HG03521 (cell line): ENCODE results near the gene NACC2.

ENCODE experiments used
- ATAC-seq: cut with Tn5 transposase; IDR thresholded peaks from one replicate; pipeline ENCODE4 v1.9.1; 2021; ENCODE audit warnings: mild to moderate bottlenecking, moderate library complexity; ENCODE audit not compliant: unreplicated experiment

NACC2 gene

DNA sequence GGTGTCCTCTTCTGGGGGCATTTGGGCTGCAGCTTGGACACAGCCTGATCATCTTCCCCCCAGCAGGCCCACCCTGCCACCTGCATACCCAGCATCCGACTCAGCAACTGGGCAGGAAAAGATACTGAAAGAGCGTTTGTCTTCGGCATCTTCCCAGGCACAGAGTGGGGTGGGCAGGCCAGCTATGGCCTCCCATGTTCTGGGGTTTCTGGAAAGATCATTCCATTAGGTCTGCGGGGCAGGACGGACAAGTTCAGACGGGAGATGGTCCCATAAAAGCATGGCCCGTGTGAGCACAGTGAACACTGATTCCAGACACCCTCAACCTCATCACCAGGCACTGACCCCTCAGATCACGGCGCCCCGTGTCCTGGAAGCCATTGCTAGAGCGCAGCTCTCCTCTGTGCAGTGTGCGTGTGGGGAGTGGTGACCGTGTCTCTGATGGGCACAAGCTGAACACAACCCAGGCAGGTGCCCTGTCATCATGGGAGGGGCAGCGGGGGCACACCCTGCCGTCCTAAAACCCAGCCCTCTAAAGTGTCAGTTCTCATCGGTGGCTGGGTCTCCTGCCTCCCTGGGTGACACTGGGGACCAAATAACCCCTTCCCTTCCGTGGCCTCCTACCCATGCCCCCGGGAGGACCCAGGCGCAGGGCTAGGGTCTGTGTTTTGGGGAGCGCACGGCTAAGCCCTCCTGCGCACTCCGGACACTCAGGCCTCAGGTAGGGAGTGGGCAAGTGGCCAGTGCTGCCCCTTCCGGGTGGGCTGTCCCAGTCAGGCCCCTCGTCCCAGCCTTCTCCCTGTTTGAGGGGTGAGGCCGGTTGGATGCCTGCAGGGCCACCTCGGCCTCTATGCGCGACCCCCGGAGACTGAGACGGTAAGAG lies 36.8 kb upstream of the NACC2 start:
- no peak for ATAC-seq

DNA sequence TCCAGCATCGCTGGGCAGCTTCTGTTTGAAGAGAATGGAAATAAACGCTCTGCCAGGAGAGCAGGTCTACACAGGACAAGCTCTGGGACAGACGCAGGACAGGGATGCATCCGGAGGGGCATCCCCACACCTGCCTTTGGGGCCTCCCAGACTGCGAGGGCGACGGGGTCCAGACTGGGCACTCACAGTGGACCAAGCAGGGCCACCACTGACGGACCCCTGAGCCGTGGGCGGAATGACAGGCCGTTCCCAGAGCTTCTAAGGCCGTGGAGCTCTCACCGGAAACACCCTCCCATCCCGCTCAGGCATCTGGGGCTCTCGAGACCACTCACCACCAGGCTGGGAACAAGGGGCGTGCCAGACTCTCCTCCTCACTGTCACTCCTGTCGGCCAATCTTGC lies 34.1 kb upstream of the NACC2 start:
- ATAC-seq = no peak

DNA sequence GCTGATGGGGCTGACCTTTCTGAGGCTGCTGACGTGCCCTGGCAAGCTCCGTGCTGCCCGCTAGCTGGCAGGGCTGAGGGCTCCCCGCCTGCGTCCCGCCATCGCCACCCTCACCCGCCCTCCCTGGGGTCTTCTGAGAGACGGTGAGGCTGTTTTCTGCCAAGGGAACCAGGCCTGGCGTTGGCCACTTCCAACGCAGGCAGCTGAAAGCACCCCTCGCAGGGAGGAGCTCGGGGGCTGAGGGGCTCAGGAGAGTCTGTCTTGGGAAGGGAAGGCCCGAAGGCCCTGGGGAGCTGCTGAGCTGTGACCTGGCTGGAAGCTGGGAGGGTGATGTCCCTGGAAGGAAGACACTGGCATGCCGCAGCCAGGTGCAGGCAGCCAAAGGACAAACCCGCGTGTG lies 33.3 kb upstream of the NACC2 start:
- no peak for ATAC-seq

DNA sequence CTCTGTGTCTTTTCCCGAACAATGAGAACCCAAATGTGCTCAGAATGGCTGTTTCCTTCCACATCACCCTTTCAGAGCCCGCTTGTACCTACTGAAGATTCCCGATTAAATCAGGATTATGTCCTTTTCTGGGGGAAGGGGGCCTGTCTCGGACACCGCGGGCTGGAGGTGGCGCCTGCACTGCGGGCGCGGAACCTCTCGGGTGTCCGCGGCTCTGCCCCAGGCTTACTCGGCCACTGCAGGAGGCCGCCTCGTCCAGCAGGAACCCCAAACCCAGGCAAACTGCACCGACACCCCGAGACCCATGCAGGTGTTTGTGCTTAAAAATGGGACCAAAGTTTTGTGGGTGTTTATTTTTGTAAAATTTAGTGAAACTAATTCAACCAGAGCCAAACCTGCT lies 32.2 kb upstream of the NACC2 start:
- ATAC-seq = no peak

DNA sequence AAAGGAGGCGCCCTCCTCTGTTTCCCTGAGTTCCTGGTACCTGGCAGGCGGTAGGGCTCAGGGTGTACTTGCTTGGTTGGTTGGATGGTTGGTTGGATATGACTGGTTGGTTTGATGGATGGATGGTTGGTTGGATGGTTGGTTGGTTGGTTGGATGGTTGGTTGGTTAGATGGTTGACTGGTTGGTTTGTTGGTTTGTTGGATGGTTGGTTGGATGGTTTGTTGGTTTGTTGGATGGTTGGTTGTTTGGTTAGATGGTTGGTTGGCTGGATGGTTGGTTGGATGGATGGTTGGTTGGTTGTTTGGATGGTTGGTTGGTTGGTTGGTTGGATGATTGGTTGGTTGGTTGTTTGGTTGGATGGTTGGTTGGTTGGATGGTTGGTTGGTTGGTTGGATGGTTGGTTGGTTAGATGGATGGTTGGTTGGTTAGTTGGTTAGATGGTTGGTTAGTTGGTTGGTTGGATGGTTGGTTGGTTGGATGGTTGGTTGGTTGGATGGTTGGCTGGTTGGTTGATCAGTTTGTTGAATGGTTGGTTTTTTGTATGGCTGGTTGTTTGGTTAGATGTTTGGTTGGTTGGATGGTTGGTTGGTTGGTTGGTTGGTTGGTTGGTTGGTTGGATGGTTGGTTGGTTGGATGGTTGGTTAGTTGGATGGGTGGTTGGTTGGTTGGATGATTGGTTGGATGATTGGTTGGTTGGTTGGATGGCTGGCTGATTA lies 30.0 kb upstream of the NACC2 start:
- ATAC-seq = no peak

DNA sequence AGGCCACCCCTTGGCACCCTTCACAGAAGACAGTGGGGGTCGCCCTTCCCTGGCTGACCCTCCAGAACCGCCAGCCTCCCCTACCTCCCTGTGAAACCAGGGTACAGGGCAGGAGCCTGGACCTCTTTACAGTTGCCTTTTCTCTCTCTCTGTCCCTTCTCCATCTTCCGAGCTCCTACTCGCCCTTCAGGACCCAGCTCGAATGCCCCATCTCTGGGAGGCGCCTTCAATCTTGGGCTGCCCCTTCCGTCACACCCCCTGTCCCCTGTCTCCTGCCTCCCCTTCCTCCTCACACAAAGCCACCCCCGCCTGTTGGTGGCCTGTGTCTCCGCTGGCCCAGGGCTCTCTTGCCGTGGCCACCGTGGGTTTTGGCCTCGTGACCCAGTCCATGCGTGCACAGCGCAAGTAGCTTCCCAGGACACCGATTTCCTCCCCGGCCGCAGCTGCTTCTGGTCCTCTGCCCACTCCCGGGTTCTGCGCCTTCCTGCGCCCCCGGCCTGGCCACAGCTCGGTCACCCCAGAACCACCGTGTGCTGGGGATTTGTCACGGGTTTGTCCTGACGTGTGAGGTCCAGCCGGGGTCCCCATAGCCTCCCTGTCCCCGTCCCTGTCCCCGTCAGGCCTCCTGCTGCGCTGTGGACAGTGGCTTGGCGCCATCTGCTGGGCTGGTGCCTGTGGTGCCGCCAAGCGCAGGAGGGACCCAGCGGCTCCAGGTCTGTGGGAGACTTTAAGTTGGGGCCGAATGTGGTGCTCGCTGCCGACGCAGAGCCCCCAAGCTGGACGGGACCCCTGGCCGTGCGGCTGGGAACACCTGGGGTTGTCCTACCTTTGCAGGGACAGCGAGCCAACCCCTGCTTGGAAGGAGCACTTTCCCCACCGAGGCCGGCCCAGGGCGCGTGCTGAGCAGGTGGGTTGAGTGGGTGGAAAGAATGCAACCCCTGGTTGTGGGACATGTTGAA lies 27.6 kb upstream of the NACC2 start:
- ATAC-seq = no peak

DNA sequence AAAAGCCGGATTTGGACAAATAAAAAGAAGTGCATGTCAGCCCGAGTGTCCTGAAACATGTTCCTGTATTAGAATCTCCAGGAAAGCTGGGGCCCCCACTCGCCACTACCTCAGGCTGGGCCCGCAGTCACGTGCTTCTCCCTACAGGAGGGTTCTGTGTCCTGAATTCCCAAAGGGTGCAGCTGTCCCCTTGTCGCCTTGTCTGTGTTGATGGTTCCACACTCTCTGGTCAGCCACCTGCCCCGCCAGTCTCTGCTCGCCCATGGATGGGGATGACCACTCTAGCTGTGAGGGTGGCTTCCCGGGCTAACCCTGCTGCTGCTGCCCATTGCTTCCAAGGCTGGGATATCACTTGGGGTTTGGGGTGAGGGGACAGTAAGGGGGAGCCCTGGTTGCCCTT lies 26.7 kb upstream of the NACC2 start:
- ATAC-seq = no peak

DNA sequence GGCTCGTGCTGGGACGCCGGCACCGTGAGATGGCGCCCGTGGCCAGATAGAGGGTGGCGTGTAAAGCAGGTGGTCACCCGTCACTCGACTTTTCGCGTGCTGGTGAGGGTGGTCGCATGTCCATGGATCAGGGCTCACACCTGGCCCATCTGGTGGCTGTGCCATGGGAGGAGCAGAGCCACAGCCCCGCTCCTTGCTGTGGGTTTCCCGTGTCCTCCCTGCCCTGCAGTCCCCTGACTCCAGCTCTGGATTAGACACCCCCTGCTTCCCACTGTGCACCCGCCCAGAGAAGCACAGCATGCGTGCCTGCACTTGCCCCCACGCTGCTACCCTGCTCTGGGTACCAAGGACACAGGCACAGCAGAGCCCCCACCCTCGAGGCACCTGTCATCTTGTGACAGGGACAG lies 25.4 kb upstream of the NACC2 start:
- ATAC-seq = no peak

DNA sequence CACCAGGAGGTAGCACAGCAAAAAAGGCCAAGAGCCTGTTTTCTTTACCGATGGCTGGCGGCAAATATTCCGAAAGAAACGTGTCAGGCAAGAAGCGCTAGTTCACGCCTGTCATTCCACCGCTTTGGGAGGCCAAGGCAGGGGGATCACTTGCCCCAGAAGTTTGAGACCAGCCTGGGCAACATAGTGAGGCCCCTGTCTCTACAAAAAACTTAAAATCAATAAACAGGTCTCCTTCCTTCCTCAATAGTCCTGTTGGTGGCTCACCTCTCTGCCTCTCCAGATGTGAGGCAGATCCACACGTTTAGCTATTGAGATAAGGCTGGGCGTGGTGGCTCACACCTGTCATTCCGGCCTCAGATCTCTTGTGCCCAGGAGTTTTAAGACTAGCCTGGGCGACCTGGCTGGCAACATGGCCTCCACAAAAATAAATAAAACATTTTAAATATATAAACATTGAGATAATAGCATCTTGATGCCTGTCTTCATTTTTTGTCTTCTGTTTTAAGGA lies 24.8 kb upstream of the NACC2 start:
- no peak for ATAC-seq

DNA sequence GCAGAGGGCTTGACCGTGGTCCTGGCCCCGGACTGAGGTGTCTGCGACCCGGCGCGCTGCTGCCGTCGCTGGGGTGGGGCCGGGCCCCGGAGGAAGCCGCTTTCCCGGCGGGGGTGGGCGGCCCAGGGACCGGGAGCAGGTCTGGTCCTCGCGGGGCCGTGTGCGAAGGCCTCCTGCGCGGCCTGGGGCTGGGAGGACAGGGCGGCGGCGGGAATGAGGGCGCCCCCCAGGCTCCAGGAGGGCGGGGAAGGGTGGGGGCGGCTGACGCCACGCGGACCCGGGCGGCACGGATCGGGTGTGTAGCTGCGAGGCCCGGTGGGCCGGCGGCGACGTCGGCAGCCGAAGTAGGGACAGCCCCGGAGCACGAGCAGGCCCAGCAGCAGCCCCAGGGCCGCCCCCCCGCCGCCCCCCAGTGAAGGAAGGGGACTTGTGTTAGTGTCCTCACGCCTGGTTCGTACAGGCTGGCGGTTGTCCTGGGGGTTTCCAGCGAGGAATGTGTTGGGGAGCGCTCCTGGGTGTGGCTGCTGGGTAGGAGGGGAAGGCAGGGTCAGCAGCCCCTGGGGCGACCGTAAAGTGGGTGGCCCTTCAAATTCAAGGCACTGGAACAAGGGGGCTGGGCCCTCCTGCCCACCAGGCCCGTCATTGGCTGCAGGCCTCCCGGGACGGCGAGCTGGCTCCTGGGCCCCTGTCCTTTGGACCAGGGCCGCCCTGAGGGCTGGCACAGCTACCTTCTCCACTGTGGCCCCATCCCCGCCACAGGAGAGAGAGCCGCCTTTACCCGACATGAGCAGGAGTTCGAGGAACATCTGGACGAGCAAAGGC lies 24.2 kb upstream of the NACC2 start:
- no peak for ATAC-seq

DNA sequence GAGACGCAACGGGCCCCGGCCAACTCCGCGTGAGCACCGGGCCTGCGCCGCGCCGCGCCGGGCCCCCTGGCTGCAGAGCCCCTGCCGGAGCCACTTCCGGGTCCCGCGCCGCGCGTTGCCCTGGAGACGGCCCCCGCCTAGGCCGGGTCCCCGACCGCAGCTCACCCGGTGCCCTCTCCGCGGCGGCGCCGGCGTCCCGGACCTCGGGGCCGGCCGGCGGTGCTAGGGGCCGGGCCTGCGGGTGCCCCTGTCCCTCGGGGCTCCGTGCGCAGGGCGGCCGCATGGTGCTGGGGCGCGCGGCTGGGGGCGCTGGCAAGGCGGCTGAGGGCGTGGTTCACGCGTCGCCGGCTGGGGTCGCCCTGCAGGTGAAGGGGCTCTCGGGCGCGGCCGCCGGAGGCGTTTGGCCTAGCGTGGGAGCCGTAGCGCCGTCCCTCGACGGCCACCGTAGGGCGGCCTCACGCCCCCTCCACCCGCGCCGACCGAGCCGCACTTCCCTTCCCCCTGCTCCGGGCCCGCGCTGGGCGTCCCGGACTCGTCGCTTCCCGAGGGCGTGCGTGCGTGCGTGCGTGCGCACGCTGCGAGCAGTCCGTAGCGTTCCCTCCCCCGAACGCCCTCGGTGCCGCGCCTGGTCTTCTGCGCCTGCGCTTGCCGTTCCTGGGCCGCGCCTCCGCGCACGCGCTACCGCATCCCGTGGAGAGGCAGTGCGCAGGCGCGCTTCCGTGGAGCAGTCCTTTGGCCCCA lies 23.4 kb upstream of the NACC2 start, which contains the start of gene TMEM250:
TMEM250 (minus strand) TSS at position 556 of the 741 bp plus-strand sequence. CDS start 1,975 bp downstream, outside the sequence.
- ATAC-seq = peak; percentile 73

DNA sequence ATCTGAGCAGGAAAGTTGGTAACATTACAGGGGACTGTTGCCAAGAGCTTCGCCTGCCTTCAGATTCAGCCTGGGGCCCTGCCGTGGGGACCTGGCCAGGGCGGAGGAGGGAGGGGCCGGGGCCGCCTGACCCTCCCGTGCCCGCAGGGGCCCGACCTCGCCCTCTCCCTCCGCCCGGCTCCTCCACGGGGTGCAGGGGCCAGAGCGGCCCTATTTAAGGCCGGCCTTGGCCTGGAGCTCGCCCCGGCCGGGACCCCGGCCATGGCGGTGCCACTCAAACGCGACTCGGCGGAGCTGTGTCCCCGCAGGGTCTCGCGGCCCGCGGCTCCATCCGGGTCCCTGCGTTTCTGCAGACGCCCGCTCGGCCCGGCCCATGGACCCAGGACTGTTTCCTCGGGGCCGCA lies 22.8 kb upstream of the NACC2 start:
- peak; percentile 2 for ATAC-seq

DNA sequence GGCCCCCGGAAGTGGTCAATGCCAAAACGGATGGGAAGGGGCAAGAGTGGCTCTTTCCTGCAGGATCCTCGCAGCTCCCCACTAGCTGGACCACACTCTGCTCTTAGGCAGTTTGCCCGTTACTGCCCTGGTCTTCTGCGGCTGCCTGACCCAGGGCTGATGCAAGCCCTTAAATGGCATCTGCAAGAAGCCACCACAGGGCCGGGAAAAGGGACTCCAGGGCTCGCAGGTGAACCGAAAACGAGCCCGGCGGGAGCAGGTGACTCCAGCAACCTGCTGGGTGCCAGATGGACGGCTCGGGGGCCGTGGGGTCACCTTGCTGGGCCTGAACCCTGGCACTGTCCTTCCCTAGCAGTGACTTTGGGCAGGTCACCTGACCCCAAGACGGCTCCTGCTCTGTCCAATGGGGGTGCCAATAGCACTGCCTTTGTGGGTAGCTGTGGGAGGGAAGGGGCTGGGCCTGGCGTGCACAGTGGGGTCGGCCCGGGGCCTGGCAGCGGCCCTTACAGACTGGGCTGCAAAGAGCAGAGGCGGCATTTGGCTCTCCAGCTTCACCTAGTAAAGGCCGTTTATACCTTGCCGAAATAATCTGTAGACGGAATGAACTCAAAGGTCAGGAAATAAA lies 22.3 kb upstream of the NACC2 start:
- no peak for ATAC-seq

DNA sequence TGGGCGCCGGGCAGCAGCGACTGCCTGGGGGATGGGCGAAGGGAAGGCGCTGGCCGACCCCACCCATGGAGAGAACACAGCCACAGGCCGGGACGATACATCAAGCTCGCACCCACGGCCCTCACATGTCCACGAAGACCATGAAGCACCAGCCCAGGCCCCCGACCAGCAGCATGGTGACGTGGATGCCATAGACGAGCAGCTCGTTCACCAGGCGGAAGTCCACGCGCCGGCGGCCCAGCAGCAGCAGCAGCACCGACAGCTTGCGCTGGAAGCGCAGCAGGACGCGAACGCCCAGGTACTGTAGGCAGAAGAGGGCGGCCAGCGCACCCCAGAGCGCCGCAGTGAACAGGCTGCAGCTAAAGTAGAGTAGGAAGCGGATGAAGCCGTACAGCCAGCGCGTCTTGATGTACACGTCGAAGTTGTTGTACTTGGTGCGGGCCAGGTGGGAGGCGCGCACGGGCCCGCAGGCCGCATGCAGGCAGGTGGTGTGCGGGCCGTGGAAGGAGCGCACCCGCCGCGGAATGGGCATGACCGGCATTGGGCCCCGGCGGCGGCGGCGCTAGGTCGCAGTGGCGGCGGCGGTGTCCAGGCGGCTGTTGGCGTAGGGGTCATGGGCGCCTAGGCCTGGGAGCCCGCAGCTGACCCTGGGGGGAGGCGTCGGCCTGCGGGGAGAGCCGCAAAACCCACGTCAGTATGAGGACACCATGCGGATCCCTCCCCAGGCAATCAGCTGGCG lies 21.4 kb upstream of the NACC2 start:
- no peak for ATAC-seq

DNA sequence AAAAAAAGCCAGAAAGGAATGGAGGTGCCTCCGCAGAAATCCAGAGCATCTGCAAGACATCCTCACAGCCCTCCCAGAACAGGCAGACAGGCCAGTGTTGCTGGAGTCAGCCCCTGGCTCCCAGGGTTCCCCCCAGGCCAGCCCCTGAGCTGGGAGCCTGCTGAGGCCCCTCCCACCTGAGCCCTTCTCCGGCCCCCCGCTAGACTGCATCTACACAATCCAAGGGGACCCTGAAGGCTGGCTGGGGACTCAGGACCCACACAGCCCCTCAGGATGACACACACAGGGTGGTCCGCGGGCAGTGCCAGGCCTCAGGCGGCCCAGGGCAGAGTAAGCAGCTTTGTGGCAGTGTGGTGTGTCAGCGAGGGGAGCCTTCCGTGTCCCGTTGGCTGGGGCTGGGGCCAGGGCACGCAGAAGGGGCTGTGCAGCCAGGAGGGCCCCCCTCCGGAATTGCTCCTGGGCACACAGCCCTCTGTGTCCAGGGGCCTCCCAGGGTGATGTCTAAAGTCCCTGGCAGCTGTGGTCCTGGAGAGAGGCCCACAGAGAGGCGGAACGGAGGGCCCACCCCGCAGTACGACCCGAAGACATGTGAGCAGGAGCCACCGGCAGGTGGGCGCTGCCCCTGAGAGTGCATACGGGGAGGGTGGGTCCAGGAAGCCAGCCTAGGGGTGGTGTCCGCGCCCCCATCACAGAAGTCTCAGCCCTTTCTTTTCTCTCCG lies 20.7 kb upstream of the NACC2 start:
- no peak for ATAC-seq

DNA sequence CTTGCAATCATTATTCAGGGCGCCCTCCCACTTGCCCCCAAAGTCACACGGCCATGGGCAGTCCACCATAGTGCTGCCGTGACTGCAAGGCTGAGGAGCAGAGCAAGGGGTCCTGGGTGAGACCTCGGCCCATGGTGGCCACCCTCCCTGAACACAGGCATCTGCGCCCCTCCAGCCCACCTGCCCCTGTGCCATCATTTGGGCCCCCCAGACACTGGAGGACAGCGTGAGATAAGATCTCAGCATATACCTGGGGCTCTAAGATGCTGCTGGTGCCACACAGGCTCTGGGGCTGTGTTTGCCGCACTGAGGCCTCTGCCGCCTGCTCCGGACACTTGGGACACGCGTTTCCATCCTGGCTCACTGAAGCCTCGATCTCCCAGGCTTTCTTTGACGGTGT lies 20.1 kb upstream of the NACC2 start:
- no peak for ATAC-seq

DNA sequence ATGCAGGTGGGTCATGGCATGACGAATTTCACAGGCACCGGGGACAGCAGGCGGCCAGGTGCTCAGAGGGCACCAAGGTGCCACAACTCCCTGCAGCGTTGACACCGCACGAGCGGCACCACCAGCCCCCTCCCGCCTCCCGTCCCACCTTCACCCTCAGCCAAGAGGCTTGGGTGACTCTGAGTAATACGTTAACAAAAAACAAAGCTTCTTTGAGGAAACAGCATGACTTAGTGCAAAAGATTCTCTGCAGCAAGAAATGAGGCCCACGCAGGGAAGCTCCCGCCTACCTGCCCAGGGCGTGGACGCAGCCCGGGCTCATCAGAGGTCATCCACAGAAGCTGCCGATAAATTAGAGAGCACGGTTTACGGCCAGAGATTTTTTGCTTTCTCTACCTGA lies 19.5 kb upstream of the NACC2 start:
- no peak for ATAC-seq

DNA sequence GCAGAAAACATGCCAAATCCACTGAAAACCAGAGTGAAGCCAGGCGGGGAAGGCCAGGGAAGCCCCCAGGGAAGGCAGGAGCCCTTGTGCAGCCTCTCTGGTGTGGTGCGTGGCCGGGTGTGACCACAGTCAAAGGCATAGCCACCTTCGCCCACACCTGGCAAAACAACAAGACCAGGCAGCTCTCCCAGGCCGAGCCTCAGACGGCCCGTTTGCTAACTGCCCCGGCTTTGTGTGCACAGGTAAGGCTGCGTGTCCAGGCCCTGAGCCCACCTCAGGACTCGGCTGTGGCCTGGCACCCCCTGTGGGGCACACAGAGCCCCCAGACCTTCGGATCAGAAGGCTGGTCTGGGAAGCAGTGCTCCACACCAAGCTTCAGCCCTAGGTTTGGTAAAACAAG lies 17.5 kb upstream of the NACC2 start:
- ATAC-seq = no peak
